ENCODE results near the gene COL9A3. TPM values are rescaled to one million over a fixed set of nuclear protein-coding genes. Genes with fewer than 3 reads are reported as not detected.

COL9A3 gene
- polyA plus RNA-seq, 1 donor from 2014 or later = 3.1 TPM

DNA sequence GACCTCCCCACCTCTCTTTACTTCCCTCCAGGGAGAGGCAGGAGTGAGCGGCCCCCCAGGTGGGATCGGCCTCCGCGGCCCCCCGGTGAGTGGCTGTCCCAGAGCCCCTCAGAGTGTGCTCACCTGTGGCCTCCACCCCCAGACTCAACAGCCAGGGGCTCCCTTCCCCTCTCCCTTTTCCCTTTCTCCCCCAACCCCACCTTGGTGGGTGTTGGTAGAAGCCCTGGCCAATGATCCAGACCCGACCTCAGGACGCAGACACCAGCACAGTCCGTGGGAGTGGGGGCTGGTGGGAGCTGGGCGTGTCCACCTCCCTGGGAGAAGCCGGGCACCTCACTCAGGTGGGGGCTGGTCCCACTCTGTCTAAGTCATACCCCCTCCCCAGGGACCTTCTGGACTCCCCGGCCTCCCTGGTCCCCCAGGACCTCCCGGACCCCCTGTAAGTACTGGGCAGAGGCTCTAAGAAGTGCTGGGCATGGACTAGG is 4.9 kb downstream of the COL9A3 start:
- H3K4me2 ChIP-seq (ENCODE audit: low read length) = no peak overlapping the region

DNA sequence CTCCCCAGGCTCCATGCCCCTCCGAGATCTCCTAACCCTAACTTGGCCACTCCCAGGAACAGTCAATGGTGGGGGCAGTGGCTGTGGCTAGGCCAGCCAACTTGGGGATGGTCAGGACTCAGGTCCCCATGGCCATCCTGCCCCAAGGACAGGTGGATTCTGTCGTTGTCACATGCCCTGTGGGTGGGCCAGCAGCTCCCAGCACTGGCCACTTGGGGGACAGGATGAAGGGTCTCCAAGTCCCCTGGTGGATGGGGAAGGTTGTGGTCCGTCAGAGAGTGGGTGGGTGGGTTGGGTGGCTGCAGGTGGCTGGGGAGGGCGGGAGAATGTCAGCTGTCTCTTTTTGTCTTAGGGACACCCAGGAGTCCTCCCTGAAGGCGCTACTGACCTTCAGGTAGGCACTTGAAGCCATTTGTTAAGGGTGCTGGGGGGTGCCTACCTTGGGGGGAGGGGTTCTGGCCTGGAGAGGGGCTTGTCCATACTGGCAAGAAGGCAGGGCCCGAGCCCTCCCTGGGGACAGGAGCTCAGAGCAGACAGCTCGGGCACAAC is 5.5 kb downstream of the COL9A3 start:
- Histone ChIP-seq H2AFZ (ENCODE audit: low read depth, low read length) (no peak overlapping the region), H3K27me3 (ENCODE audit: insufficient read depth, low read depth, low read length) (peaks cover 9% of the 10 kb centered on the region), H4K20me1 (ENCODE audit: insufficient read depth) (no peaks in the 10 kb centered on the region), H3F3A (ENCODE audit: insufficient read depth, low read length, poor library complexity, severe bottlenecking) (no peaks in the 10 kb centered on the region), H3K4me2 (ENCODE audit: low read length) (no peak overlapping the region), H3K9me2 (ENCODE audit: insufficient read depth, low read length) (no peaks in the 10 kb centered on the region), H3K27ac (ENCODE audit: low read length) (no peak overlapping the region), H3K9me3 (ENCODE audit: low read length) (no peaks in the 10 kb centered on the region), H3K4me3 (ENCODE audit: low read length) (no peak overlapping the region), H3K79me2 (replicated peaks; ENCODE audit: insufficient read depth, low read length) (no peaks in the 10 kb centered on the region), H3K36me3 (ENCODE audit: insufficient read depth, low read length) (no peaks in the 10 kb centered on the region), H3K9ac (ENCODE audit: low read length) (no peak overlapping the region)
- no peak for TF ChIP-seq TAF1 (IDR thresholded peaks at IDR 0.05; ENCODE audit: low read depth)
- TF ChIP-seq, protein P1, sequence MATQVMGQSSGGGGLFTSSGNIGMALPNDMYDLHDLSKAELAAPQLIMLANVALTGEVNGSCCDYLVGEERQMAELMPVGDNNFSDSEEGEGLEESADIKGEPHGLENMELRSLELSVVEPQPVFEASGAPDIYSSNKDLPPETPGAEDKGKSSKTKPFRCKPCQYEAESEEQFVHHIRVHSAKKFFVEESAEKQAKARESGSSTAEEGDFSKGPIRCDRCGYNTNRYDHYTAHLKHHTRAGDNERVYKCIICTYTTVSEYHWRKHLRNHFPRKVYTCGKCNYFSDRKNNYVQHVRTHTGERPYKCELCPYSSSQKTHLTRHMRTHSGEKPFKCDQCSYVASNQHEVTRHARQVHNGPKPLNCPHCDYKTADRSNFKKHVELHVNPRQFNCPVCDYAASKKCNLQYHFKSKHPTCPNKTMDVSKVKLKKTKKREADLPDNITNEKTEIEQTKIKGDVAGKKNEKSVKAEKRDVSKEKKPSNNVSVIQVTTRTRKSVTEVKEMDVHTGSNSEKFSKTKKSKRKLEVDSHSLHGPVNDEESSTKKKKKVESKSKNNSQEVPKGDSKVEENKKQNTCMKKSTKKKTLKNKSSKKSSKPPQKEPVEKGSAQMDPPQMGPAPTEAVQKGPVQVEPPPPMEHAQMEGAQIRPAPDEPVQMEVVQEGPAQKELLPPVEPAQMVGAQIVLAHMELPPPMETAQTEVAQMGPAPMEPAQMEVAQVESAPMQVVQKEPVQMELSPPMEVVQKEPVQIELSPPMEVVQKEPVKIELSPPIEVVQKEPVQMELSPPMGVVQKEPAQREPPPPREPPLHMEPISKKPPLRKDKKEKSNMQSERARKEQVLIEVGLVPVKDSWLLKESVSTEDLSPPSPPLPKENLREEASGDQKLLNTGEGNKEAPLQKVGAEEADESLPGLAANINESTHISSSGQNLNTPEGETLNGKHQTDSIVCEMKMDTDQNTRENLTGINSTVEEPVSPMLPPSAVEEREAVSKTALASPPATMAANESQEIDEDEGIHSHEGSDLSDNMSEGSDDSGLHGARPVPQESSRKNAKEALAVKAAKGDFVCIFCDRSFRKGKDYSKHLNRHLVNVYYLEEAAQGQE (IDR thresholded peaks at IDR 0.05; ENCODE audit: borderline replicate concordance) = no peak
- no peak for TF ChIP-seq EP300 (conservative IDR thresholded peaks at IDR 0.05; ENCODE audit: poor library complexity, severe bottlenecking)
- TF ChIP-seq EZH2 (IDR thresholded peaks at IDR 0.05; ENCODE audit: borderline replicate concordance, insufficient read depth, low read length, poor library complexity, severe bottlenecking) = no peak
- TF ChIP-seq RAD21 (conservative IDR thresholded peaks at IDR 0.05) = no peak
- TF ChIP-seq POLR2AphosphoS5 (IDR thresholded peaks at IDR 0.05) = no peak
- TF ChIP-seq, protein P2, sequence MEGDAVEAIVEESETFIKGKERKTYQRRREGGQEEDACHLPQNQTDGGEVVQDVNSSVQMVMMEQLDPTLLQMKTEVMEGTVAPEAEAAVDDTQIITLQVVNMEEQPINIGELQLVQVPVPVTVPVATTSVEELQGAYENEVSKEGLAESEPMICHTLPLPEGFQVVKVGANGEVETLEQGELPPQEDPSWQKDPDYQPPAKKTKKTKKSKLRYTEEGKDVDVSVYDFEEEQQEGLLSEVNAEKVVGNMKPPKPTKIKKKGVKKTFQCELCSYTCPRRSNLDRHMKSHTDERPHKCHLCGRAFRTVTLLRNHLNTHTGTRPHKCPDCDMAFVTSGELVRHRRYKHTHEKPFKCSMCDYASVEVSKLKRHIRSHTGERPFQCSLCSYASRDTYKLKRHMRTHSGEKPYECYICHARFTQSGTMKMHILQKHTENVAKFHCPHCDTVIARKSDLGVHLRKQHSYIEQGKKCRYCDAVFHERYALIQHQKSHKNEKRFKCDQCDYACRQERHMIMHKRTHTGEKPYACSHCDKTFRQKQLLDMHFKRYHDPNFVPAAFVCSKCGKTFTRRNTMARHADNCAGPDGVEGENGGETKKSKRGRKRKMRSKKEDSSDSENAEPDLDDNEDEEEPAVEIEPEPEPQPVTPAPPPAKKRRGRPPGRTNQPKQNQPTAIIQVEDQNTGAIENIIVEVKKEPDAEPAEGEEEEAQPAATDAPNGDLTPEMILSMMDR (IDR thresholded peaks at IDR 0.05; ENCODE audit: poor library complexity, severe bottlenecking) = no peak
- no peak for TF ChIP-seq MXI1 (conservative IDR thresholded peaks at IDR 0.05; ENCODE audit: poor library complexity, severe bottlenecking)
- TF ChIP-seq SMC3 (conservative IDR thresholded peaks at IDR 0.05; ENCODE audit: poor library complexity) = no peak

More for the DNA sequence above, 4.9 kb downstream of the COL9A3 start:
- no peak overlapping the region for H2AFZ ChIP-seq (ENCODE audit: low read depth, low read length)
- no peak overlapping the region for H3K27ac ChIP-seq (ENCODE audit: low read length)
- H3F3A ChIP-seq (ENCODE audit: insufficient read depth, low read length, poor library complexity, severe bottlenecking) = no peaks in the 10 kb centered on the region
- H3K4me3 ChIP-seq (ENCODE audit: low read length) = no peak overlapping the region
- H3K9ac ChIP-seq (ENCODE audit: low read length) = no peak overlapping the region
- no peaks in the 10 kb centered on the region for H3K9me2 ChIP-seq (ENCODE audit: insufficient read depth, low read length)
- no peaks in the 10 kb centered on the region for H3K36me3 ChIP-seq (ENCODE audit: insufficient read depth, low read length)
- no peaks in the 10 kb centered on the region for H3K9me3 ChIP-seq (ENCODE audit: low read length)
- no peak for TF ChIP-seq MXI1 (conservative IDR thresholded peaks at IDR 0.05; ENCODE audit: poor library complexity, severe bottlenecking)
- no peak for TF ChIP-seq POLR2AphosphoS5 (IDR thresholded peaks at IDR 0.05)
- TF ChIP-seq EZH2 (IDR thresholded peaks at IDR 0.05; ENCODE audit: borderline replicate concordance, insufficient read depth, low read length, poor library complexity, severe bottlenecking) = no peak
- no peak for TF ChIP-seq SMC3 (conservative IDR thresholded peaks at IDR 0.05; ENCODE audit: poor library complexity)
- TF ChIP-seq, protein P1 (IDR thresholded peaks at IDR 0.05; ENCODE audit: borderline replicate concordance) = no peak
- TF ChIP-seq, protein P2 (IDR thresholded peaks at IDR 0.05; ENCODE audit: poor library complexity, severe bottlenecking) = no peak
- TF ChIP-seq EP300 (conservative IDR thresholded peaks at IDR 0.05; ENCODE audit: poor library complexity, severe bottlenecking) = no peak
- no peak for TF ChIP-seq RAD21 (conservative IDR thresholded peaks at IDR 0.05)
- TF ChIP-seq TAF1 (IDR thresholded peaks at IDR 0.05; ENCODE audit: low read depth) = no peak
- H4K20me1 ChIP-seq (ENCODE audit: insufficient read depth) = no peaks in the 10 kb centered on the region
- no peaks in the 10 kb centered on the region for H3K79me2 ChIP-seq (replicated peaks; ENCODE audit: insufficient read depth, low read length)
- H3K27me3 ChIP-seq (ENCODE audit: insufficient read depth, low read depth, low read length) = peaks cover 11% of the 10 kb centered on the region

Measured in neural cell (in vitro differentiated cells).